HepG2 (cell line): Measurements from ENCODE around the gene COX6B1. TPM values are rescaled to one million over a fixed set of nuclear protein-coding genes. Genes with fewer than 3 reads are reported as not detected.

Experiments used
- ATF7-NPFF ChIP-seq: sonication (generic); formaldehyde crosslinking; IDR thresholded peaks from 2 replicates; pipeline ENCODE4 v1.8.1; 2023; ENCODE audit warnings: mild to moderate bottlenecking, low read depth, missing genetic modification reagents, moderate library complexity
- BRCA1 ChIP-seq: sonication (generic); formaldehyde crosslinking; IDR thresholded peaks from 2 replicates; pipeline ENCODE4 v1.4.0; 2020; ENCODE audit warnings: missing genetic modification reagents
- GABPB1 ChIP-seq: IDR thresholded peaks from 2 replicates; pipeline ENCODE4 v1.6.1; 2016; ENCODE audit warnings: mild to moderate bottlenecking, missing genetic modification reagents, moderate library complexity, missing compliant biosample characterization
- GATAD2A ChIP-seq: IDR thresholded peaks from 2 replicates; pipeline ENCODE4 v1.6.1; 2016
- HES4 ChIP-seq: sonication (generic); formaldehyde crosslinking; IDR thresholded peaks from 2 replicates; pipeline ENCODE4 v1.9.0; 2021; ENCODE audit warnings: mild to moderate bottlenecking, missing genetic modification reagents, borderline replicate concordance
- KDM1A ChIP-seq: IDR thresholded peaks from 2 replicates; pipeline ENCODE4 v1.6.1; 2016; ENCODE audit warnings: missing compliant biosample characterization
- KDM2A ChIP-seq: sonication (generic); formaldehyde crosslinking; IDR thresholded peaks from 2 replicates; pipeline ENCODE4 v1.4.0; 2020; ENCODE audit warnings: low read depth, missing genetic modification reagents, borderline replicate concordance
- MEF2D ChIP-seq: sonication (generic); formaldehyde crosslinking; IDR thresholded peaks from 2 replicates; pipeline ENCODE4 v1.5.1; 2020; ENCODE audit warnings: mild to moderate bottlenecking, missing genetic modification reagents
- MTF2 ChIP-seq: sonication (generic); formaldehyde crosslinking; IDR thresholded peaks from 2 replicates; pipeline ENCODE4 v1.5.0; 2020; ENCODE audit warnings: missing genetic modification reagents, borderline replicate concordance
- MXD4 ChIP-seq: IDR thresholded peaks from 2 replicates; pipeline ENCODE4 v1.6.1; 2016; ENCODE audit warnings: mild to moderate bottlenecking, missing biosample characterization, missing genetic modification reagents
- PRDM10 ChIP-seq: sonication (generic); formaldehyde crosslinking; IDR thresholded peaks from 2 replicates; pipeline ENCODE4 v1.4.0; 2020; ENCODE audit warnings: low read depth, missing genetic modification reagents
- RAD21 ChIP-seq: fragments of 450-650 bp; formaldehyde crosslinking; IDR thresholded peaks from 2 replicates; pipeline ENCODE4 v1.5.0; 2020; ENCODE audit warnings: mild to moderate bottlenecking
- TBL1XR1 ChIP-seq: fragments of 150-350 bp; IDR thresholded peaks from 2 replicates; pipeline ENCODE4 v1.6.1; 2014; ENCODE audit warnings: borderline replicate concordance, low read length; ENCODE audit not compliant: partially characterized antibody
- ZNF124 ChIP-seq: sonication (generic); formaldehyde crosslinking; IDR thresholded peaks from 2 replicates; pipeline ENCODE4 v1.4.0; 2020; ENCODE audit warnings: missing genetic modification reagents
- ZNF441 ChIP-seq: sonication (generic); formaldehyde crosslinking; IDR thresholded peaks from 2 replicates; pipeline ENCODE4 v1.7.0; 2021; ENCODE audit warnings: missing genetic modification reagents, borderline replicate concordance
- ZNF567 ChIP-seq: sonication (generic); formaldehyde crosslinking; IDR thresholded peaks from 2 replicates; pipeline ENCODE4 v1.8.1; 2023; ENCODE audit warnings: mild to moderate bottlenecking, missing genetic modification reagents, borderline replicate concordance
- ZNF724P ChIP-seq: sonication (generic); formaldehyde crosslinking; IDR thresholded peaks from 2 replicates; pipeline ENCODE4 v1.8.0; 2022; ENCODE audit warnings: missing genetic modification reagents, borderline replicate concordance
- ZNF746 ChIP-seq: sonication (generic); formaldehyde crosslinking; IDR thresholded peaks from 2 replicates; pipeline ENCODE4 v1.8.0; 2022; ENCODE audit warnings: mild to moderate bottlenecking, missing genetic modification reagents
- polyA plus RNA-seq, 8 experiments: library from polyadenylated mRNA; depleted of rRNA in 3 of 8; stranded (reverse) in 7 of 8; unstranded in 1 of 8; fragments of >200 nt; fragmentation: Illumina TruSeq in 4 of 8; extraction: Trizol in 4 of 8; gene quantifications; 2 replicates each; pipeline versions ENCODE4 v1.2.1 to v1.2.3, GENCODE V29; 2011 to 2016; ENCODE audit warnings: low read depth in 4 of 8, missing spikeins in 1 of 8, mixed read lengths in 1 of 8; ENCODE audit not compliant: insufficient read depth in 1 of 8
- total RNA-seq, 5 experiments: library from RNA; depleted of rRNA; stranded (reverse); fragments of >200 nt; fragmentation: Illumina TruSeq; extraction: Trizol; gene quantifications; 2 replicates each; pipeline ENCODE4 v1.2.3, GENCODE V29; 2016; ENCODE audit warnings: low read depth in 1 of 5
- TF ChIP-seq, protein P1 (sequence below): sonication (generic); formaldehyde crosslinking; IDR thresholded peaks from 2 replicates; pipeline ENCODE4 v1.4.0; 2020; ENCODE audit warnings: missing genetic modification reagents, borderline replicate concordance
- TF ChIP-seq, protein P2 (sequence below): sonication (generic); formaldehyde crosslinking; IDR thresholded peaks from 2 replicates; pipeline ENCODE4 v1.4.0; 2020; ENCODE audit warnings: mild to moderate bottlenecking, missing genetic modification reagents

COX6B1 gene
- total and polyA plus RNA-seq, 2 of the 13 experiments (the other 11 are each of a cell fraction or from before 2014, with no cell fraction given) = 481 to 487 TPM

GRCh38 chr19:35612559-35613321 is 35.4 kb upstream of the COX6B1 start, which contains the start of gene HAUS5 (continued):
- TF ChIP-seq, protein P1, sequence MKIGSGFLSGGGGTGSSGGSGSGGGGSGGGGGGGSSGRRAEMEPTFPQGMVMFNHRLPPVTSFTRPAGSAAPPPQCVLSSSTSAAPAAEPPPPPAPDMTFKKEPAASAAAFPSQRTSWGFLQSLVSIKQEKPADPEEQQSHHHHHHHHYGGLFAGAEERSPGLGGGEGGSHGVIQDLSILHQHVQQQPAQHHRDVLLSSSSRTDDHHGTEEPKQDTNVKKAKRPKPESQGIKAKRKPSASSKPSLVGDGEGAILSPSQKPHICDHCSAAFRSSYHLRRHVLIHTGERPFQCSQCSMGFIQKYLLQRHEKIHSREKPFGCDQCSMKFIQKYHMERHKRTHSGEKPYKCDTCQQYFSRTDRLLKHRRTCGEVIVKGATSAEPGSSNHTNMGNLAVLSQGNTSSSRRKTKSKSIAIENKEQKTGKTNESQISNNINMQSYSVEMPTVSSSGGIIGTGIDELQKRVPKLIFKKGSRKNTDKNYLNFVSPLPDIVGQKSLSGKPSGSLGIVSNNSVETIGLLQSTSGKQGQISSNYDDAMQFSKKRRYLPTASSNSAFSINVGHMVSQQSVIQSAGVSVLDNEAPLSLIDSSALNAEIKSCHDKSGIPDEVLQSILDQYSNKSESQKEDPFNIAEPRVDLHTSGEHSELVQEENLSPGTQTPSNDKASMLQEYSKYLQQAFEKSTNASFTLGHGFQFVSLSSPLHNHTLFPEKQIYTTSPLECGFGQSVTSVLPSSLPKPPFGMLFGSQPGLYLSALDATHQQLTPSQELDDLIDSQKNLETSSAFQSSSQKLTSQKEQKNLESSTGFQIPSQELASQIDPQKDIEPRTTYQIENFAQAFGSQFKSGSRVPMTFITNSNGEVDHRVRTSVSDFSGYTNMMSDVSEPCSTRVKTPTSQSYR (CRISPR knock-in tag) = 0 out of 2 replicates have a peak, but pooled peaks have one; percentile 30
- peak; percentile 58; the same call in 1 of the 2 replicates for TF ChIP-seq HES4
- TF ChIP-seq MTF2 = peak; percentile 60; the same call in 1 of the 2 replicates
- 0 out of 2 replicates have a peak, but pooled peaks have one; percentile 39 for TF ChIP-seq ZNF441
- TF ChIP-seq ATF7-NPFF (CRISPR knock-in tag) = 0 out of 2 replicates have a peak, but pooled peaks have one; percentile 68
- peak; percentile 68; the same call in 1 of the 2 replicates for TF ChIP-seq MXD4 (CRISPR knock-in tag)
- peak; percentile 66 for TF ChIP-seq GATAD2A (CRISPR knock-in tag)
- no peak for TF ChIP-seq ZNF746 (CRISPR knock-in tag)
- TF ChIP-seq ZNF724P (CRISPR knock-in tag) = peak; percentile 67; the same call in 1 of the 2 replicates
- 0 out of 2 replicates have a peak, but pooled peaks have one; percentile 44 for TF ChIP-seq ZNF567 (CRISPR knock-in tag)
- peak; percentile 92 for TF ChIP-seq KDM2A (CRISPR knock-in tag)
- TF ChIP-seq PRDM10 (CRISPR knock-in tag) = peak; percentile 76; the same call in 1 of the 2 replicates
- peak; percentile 87 for TF ChIP-seq GABPB1
- peak; percentile 61 for TF ChIP-seq TBL1XR1
- TF ChIP-seq MEF2D (CRISPR knock-in tag) = peak; percentile 76; the same call in 1 of the 2 replicates
- 0 out of 2 replicates have a peak, but pooled peaks have one; percentile 22 for TF ChIP-seq BRCA1 (CRISPR knock-in tag)
- peak; percentile 41; the same call in 1 of the 2 replicates for TF ChIP-seq RAD21
- TF ChIP-seq, protein P2, sequence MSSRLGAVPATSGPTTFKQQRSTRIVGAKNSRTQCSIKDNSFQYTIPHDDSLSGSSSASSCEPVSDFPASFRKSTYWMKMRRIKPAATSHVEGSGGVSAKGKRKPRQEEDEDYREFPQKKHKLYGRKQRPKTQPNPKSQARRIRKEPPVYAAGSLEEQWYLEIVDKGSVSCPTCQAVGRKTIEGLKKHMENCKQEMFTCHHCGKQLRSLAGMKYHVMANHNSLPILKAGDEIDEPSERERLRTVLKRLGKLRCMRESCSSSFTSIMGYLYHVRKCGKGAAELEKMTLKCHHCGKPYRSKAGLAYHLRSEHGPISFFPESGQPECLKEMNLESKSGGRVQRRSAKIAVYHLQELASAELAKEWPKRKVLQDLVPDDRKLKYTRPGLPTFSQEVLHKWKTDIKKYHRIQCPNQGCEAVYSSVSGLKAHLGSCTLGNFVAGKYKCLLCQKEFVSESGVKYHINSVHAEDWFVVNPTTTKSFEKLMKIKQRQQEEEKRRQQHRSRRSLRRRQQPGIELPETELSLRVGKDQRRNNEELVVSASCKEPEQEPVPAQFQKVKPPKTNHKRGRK (CRISPR knock-in tag) = 0 out of 2 replicates have a peak, but pooled peaks have one; percentile 8
- TF ChIP-seq ZNF124 (CRISPR knock-in tag) = peak; percentile 82; the same call in 1 of the 2 replicates
- TF ChIP-seq KDM1A (CRISPR knock-in tag) = no peak
